Stimulated activated CD4-positive, alpha-beta T cell treated with anti-CD3 and anti-CD28 coated beads, TNF-alpha, amount 100 ng/mL, for 24 hours (primary cell): ENCODE measurements around the gene CLDN20.
"Not testable (repeated sequence)": the region's sequence is repeated elsewhere in the genome, so short reads cannot be mapped to it uniquely, and the experiment has no call there.

Source experiments
- DNase-seq, 3 experiments: peaks; one replicate each; pipeline ENCODE4 v3.0.0-alpha.2; 2020; ENCODE audit warnings: low read depth in 3 of 3

Gene CLDN20, protein sequence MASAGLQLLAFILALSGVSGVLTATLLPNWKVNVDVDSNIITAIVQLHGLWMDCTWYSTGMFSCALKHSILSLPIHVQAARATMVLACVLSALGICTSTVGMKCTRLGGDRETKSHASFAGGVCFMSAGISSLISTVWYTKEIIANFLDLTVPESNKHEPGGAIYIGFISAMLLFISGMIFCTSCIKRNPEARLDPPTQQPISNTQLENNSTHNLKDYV

DNA sequence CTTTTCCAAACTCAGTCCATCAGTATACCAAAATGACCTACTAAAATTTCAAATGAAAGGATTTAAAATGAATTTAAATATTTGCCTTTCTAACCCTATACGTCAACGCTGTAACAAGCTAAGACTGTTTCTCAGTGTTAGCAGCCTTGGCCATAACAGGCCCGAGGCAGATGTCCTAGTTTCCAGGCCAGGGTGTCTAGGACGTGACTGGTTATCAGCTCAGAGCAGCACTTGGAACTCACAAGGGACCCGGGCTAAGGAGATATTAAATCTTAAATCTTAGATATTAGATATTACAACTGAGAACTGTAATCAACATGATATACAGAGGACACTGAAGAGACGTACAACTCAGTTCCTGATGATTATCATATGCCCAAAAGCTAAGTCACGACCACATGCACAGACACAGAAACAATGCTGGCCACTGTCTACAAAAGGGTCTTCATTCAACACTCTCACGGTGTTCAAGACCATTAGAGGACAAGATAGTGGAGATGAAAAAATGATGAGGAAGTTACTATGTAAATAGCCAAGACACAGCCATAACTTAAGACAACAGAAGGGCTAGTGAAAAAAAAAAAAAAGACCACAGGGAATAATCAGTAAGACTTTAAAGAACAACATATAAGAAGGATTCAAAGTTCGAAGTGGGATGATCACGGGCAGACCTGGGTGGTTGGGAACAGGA lies at the start of gene CLDN20:
CLDN20 (plus strand) TSS at position 641 of the 691 bp plus-strand sequence. CDS start 11,707 bp downstream, outside the sequence.
- no peak for DNase-seq

DNA sequence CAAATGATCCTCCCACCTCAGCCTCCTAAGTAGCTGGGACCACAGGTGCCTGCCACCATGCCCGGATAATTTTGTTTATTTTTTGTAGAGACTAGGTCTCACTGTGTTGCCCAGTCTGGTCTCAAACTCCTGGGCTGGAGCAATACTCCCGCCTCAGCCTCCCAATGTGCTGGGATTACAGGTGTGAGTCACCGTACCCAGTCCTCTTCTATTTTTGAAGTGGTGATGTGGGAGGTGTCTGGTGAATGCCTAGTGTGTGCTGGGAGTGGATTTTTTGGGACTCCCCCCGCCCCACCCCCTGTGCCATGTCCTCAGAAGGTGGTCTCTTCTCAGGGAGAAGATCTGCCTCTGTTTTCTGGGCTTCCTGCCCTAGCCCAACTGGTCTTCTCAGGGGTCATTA lies 47.9 kb upstream of the CLDN20 start:
- DNase-seq, result no peak

DNA sequence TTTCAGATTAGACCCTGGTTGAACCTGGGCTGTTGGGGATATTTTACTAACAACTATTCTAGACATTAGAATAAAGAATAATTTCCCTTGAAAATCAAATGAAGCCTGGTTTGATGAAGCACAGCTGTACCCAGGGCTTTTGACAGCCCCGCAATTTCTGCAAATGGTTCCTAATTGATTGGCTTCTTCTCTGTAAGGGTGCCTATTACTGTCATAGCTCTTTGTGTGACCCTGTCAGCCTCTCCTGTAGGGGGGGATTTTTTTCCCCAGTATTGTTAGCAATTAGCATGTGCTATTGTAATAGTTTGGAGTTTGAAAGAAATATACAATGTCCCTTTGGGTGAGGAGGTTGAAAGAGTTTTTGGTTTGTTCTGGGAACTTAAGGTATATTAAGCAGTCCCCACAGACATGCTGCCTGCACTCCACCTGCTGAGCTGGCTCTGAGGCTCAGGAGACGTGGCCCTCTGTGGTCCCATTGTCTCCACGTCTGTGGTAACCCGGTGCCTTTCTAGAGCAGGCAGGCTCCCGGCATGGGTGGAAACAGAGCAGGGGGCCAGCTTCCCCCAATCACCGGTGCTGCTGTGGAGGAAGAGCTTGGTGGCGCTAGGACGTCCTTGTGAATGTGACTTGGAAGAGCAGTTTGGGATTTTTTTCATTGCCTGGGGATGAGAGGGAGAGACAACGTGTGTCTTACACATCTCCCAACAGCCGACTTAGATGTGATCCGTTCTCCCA lies 47.3 kb upstream of the CLDN20 start:
- DNase-seq, result no peak

DNA sequence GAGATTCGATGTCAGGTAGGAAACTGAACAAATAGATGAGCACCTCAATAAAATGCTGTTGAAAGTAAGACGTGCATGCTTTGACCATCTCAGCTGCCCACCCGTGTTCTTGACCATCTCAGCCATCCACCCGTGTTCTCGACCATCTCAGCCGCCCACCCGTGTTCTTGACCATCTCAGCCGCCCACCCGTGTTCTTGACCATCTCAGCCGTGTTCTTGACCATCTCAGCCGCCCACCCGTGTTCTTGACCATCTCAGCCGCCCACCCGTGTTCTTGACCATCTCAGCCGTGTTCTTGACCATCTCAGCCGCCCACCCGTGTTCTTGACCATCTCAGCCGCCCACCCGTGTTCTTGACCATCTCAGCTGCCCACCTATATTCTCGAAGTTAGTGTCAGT lies 45.1 kb upstream of the CLDN20 start:
- DNase-seq, result not testable (repeated sequence)

DNA sequence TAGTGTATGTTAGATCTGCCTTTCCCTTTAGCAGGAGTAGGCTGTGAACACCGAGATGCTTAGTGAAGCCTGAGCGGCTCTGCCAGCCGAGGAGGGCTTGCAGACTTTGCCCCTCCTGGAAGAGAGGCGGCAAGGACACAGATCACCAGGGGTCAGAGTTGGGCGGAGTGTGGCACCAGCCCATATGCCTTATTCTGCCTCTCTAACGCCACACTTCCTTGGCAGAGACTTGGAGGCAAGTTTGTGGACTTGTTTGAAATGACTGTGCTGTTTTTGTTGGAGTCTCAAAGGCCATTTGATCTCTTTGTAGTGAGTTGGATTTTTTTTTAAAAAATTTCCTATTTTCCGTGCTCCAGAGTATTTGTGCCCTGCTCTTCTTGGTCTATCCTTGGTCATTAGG lies 44.5 kb upstream of the CLDN20 start:
- DNase-seq, result no peak

DNA sequence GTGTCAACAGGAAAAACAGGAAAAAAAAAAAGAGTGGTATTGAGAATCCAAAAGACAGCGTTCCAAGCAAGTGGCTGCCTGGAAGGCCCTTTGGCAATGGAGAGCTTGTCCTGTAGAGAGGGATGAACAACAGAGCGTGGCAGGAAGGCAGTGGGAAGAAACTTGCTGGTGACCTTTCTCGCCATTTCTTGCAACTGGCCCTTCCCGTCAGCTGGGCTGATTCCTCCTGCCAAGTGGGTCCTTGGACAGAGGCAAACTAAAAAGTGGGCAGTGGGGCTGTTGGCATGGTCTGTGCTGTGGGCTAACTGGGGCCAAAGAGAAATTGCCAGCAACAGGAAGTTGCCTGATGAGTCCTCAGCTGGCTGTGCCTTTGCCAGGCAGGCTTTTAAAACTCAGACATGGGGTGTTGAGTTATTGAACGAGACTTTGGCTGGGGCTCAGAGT lies 43.9 kb upstream of the CLDN20 start:
- DNase-seq, result no peak

DNA sequence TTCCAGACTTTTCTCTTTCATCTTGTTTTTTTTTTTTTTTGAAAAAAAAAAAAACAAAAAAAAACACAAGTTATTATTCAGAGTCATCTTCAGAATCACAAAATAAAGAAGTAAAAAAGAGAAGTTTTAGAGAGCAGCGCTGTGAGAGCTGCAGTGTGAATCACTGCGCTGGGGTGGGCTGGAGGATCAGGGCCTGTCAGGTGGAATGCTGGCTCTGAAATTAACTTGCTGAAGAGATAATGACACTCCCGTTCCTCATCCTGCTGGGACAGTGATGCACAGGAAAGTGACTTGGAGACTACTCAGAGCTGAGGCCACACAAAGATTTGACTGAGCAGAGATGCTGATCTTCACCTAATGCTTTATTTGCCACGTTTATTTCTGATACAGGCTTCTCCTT lies 42.7 kb upstream of the CLDN20 start:
- DNase-seq, result no peak

DNA sequence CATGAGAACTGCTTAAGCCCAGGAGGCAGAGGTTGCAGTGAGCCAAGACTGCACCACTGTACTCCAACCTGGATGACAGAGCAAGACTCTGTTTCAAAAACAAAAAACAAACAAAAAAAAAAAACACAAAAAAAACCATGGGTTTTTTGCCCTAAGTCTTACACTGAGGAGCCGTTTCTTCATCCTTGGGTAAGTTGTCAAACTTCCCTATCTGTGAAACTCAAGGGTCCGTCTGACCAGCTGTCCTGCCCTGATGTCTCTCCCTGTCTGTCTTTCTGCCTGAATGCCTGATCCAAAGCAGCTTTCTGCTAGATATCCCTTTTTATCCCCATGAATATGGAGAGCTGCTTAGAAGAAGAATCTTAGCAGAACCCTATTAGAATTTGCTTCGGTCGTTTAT lies 41.3 kb upstream of the CLDN20 start:
- no peak for DNase-seq

DNA sequence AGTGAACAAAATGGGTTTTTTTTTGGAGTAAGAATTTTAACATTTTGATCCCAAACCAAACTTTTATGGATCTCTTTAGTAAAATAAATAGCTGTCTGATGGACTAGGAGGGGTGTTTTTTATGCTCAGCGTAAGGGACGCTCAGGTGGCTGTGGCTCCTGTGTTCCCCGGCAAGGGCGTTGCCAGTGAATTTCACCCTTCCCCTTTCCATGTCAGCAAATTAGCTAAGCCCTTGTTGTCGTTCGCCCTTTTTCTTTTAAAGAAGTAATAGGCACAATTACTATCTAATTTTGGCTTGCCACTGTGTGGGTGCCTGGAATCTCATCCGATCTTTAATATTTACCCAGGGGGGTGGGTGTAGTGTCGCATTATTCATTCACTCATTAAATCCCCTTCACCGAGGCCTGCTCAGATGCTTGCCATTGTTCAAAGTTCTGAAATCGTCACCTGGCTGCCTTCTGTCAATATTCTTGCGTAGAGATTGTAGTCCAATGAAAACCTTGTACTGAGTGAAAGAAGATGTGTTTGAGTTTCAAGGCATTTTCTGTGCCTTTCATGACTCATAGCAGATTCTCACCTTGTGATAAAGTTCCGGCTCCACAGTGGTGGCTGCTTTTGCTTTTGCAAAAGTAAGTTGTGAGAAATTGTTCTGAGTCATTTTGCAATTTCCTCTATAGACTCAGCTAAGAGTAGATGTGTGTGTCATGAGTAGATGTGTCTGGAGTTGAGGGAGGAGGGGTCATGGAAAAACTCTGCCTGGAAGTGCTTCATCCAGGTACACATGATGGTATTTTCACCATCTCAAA lies 40.0 kb upstream of the CLDN20 start:
- peak; percentile 36 to 51 (median 46) for DNase-seq

DNA sequence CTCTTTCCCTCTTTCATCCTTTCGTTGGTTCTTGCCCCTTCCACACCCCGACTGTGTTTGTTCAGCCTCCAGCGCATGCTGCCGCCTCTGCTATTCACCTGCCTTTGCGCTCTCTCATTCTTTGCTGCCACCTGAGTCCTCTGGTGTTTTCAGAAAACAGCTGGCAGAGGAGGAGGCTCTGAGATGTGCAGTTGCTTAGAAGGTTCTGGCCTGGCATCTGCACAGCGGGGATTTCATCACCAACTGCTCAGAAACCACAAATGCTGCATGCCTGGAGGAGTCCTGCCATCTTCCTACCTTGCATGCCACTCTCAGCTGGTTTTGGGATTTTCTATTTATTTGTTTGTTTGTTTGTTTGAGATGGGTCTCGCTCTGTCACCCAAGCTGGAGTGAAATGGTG lies 39.2 kb upstream of the CLDN20 start:
- DNase-seq, result no peak

DNA sequence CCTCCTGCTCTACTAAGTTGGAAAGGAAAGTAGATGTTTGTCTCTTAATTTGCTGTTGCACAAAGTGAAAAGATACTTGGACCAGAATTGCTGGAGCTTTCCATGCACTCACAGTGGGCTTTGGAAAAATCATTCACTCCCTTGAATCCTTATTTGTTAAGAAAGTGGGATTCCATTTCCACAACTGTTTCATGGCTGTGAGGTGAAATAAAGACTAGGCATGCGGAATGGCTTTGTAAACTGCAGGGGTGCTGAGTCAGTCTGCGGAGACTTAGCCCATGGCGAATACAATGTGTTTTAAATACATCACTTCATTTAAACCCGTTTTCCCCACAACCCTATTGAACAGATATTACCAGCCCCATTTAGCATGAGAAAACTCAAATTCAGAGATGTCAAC lies 36.8 kb upstream of the CLDN20 start:
- no peak for DNase-seq

DNA sequence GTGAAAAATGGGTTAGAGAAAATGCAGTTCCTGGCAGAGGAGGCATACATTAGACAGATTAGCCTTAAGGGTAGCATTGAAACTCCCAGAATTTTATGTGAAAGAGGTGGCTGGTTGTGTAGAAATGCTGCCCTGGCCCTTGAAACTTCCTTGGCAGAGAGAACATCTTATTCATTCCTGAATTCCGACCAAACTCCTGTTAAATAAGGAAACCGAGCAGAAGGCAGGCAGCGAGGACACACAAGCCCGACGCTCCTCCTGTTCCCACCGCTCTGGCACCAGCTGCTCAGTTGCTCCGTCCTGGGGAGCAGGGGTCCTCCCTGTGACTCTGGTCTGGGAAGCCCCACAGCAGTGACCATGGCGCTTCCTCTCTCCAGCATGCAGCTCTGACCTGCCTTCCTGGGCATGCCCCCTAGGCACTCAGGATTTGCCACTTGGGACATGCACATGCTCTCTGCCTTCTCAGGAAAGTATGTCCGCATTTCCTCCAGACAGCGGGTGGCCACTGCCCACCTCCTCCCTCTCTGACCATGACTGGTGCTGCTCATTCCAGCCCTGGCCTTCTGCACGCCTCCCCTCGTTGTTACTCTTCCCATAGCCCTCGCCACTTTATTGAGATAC lies 35.2 kb upstream of the CLDN20 start:
- no peak for DNase-seq

DNA sequence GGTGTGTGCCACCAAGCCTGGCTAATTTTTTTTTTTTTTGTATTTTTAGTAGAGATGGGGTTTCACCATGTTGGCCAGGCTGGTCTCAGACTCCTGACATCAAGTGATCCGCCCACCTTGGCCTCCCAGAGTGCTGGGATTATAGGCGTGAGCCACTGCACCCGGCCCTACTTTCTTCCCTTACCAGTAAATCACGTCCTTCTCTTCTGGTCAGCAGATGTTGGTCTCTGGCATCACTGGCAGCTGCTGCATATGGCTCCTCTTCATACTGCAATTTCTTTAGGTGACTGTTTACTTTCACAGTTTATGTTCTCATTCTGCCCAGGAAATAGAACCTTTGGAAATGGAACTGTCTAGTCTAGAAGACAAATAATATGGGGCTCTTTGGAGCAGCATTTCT lies 32.8 kb upstream of the CLDN20 start:
- DNase-seq, result not testable (repeated sequence)

DNA sequence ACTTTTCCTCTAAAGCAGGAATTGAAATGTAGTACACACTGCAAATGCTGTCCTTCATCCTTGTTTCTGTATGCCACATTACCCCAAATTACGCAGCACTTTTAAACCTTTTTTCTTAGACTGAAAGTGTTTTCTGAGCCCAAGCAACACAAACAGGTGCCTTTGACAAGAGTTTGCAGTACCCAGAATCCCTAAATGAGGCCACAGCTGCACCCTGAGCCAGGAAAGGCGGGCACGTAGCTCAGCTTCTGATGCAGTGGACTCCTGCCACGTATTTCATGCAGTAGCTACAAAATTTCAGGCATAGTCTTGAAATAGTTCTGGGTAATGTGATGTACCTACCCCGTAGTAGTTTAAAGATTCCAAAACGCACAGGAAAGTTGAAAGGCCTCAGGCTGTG lies 31.0 kb upstream of the CLDN20 start:
- no peak for DNase-seq

DNA sequence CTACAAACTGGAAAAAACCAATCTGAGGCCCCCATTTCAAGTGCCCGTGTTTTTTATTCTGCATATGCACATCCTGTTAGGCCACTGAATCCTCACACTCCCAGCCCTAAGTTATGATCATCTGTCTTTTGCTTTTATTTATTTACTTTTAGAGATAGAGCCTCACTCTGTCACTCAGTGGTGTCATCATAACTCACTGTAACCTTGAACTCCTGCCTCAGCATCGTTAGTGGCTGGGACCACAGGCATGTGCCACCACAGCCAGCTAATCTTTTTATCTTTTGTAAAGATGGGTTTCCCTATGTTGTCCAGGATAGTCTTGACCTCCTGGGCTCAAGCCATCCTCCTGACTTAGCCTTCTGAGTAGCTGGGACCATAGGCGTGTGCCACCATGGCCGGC lies 29.6 kb upstream of the CLDN20 start:
- no peak for DNase-seq

DNA sequence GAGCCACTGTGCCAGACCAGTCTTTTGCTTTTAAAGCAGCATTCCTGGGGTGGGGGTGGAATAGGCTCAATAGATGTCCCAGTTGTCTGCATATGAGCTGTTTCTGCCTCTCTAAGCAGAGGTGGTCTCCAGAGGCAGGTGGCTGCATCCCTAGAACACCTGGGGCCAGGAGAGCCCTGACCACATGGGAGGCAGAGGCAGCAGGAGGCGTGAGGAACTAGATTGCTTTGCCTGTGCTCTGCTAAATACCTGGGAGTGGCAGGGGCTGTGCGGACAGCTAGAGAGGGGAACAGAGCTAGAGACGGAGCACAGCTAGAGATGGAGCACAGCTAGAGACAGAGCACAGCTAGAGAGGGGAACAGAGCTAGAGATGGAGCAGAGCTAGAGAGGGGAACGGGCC lies 29.1 kb upstream of the CLDN20 start:
- no peak for DNase-seq

DNA sequence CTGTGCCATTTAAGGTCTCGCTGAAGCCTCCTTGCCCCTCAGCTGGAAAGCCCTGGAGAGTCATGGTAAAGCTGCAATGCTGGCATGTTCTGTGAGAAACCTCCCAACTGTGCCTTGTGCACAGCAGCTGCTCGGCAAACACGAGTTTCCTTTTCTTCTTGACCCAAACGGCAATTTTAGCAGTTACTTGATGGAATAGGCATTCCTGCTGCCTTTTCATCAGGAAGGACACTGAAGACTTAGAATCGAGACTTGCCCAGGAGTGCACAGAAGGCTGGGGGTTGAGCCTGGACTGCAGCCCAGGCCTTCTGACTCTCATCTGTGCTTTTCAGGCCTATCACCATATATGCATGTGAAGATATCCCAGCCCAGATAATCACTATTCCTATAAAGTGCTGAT lies 28.7 kb upstream of the CLDN20 start:
- DNase-seq, result no peak

DNA sequence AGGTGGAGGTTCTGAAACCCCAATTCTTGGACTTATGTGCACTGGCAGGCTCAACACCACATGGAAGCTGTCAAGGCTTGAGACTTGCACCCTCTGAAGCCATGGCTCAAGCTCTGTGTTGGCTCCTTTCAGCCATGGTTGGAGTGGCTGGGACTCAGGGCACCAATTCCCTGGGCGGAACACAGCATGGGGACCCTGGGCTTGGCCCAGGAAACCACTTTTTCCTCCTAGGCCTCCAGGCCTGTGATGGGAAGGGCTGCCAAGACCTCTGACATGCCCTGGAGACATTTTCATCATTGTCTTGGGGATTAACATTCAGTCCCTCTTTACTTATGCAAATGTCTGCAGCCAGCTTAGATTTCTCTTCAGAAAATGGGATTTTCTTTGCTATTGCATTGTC lies 26.2 kb upstream of the CLDN20 start:
- no peak for DNase-seq

DNA sequence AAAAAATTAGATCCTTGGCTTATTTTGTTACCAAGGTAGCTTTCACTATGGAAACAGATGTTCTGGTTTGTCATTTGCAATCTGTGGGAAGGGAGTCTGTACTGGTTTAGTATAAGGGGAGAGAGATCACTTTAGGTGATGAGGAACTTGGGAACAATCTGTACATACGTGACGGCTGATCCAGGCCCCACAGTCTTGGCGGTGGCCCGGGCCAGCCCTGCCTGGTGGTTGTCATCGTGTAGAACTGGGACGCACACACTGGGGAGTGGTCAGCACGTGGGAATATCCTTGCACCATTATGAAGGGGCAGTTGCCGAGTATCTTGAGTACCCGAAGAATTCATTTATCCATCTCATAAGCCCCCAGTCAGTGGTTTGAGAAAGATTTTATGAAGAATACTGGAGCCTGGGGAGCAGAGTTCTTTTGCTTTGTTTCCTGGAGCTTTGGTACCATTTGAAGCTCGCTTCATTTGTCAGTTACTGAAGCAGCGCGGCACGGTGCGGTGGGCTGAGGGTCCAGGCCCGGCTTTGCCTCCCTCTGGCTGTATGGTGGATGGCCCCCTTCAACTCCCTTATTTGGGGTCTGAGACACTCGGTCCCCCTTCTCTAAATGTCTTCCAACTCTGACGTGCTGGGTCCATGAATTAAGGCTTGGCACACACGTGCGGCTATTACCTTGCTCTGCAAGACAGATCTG lies 22.8 kb upstream of the CLDN20 start:
- no peak for DNase-seq

DNA sequence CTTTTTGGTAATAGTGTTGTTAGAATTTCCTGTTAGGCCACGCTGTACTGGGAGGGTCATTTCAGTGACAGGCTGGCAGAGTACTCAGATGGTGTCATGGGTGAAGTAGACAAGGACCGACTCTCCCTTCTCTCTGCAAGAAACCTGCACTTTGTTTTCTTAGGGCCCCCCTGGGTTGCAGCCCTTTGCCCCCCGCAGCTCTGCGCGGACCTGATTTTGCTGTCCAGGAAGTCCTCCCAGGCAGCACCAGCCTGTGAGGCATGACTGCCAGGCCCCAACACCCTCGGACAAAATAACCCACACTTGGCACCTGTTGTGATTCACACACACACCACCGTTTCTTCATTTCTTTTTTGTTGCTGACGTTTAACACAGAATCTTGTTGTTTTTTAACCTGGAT lies 21.8 kb upstream of the CLDN20 start:
- DNase-seq, result no peak

DNA sequence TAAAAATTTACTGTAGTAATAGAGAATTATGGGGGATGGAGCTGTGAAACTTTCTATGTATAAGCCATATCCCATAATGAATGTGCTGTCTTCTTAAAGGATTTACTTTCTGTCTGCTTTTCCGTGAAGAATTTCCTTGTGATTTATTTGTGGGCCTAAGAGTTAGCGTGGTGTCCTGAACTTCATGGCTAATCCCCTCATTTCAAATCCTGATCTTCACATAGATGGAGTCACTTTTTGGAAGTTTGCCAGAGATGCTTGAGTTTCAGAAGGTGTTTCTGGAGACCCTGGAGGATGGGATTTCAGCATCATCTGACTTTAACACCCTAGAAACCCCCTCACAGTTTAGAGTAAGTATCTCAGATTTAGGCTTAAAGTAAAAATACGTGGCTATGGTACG lies 19.4 kb upstream of the CLDN20 start:
- no peak for DNase-seq
